Endothelial cell (in vitro differentiated cells): ENCODE results near the gene TNFAIP2. TPM values are rescaled to one million over a fixed set of nuclear protein-coding genes. Genes with fewer than 3 reads are reported as not detected.
"Not testable (repeated sequence)": the region's sequence is repeated elsewhere in the genome, so short reads cannot be mapped to it uniquely, and the experiment has no call there.

Experiments
- DNase-seq: peaks from one replicate; pipeline ENCODE4 v3.0.0; 2021; ENCODE audit warnings: low spot score
- H3K27ac Mint-ChIP-seq: one replicate; pipeline ENCODE4 v1.8.0; 2021; ENCODE audit warnings: mixed read lengths, inconsistent platforms; ENCODE audit not compliant: unreplicated experiment
- H3K27me3 Mint-ChIP-seq: one replicate; pipeline ENCODE4 v1.8.0; 2021; ENCODE audit warnings: mild to moderate bottlenecking, moderate library complexity, mixed read lengths, inconsistent platforms; ENCODE audit not compliant: unreplicated experiment
- H3K36me3 Mint-ChIP-seq: one replicate; pipeline ENCODE4 v1.8.0; 2021; ENCODE audit warnings: mild to moderate bottlenecking, low read depth, mixed read lengths, inconsistent platforms; ENCODE audit not compliant: unreplicated experiment
- H3K4me1 Mint-ChIP-seq: one replicate; pipeline ENCODE4 v1.8.0; 2021; ENCODE audit warnings: mild to moderate bottlenecking, mixed read lengths, inconsistent platforms; ENCODE audit not compliant: unreplicated experiment
- H3K4me3 Mint-ChIP-seq: one replicate; pipeline ENCODE4 v1.8.0; 2021; ENCODE audit warnings: mild to moderate bottlenecking, mixed read lengths, inconsistent platforms; ENCODE audit not compliant: unreplicated experiment
- H3K9me3 Mint-ChIP-seq: one replicate; pipeline ENCODE4 v1.8.0; 2021; ENCODE audit warnings: mixed read lengths, inconsistent platforms; ENCODE audit not compliant: unreplicated experiment
- total RNA-seq: library from RNA; stranded (reverse); fragmentation: NEBNext Ultra II Directional; extraction: Animal tissue kit (Norgen Biotek cat#: 25700); gene quantifications from one replicate; pipeline ENCODE4 v1.2.1, GENCODE V29; 2021; ENCODE audit not compliant: unreplicated experiment
- TF ChIP-seq, protein P1 (sequence below): fragments of 200-600 bp; sonication (generic); IDR thresholded peaks from one replicate; pipeline ENCODE4 v1.5.0; 2021; ENCODE audit warnings: antibody characterized with exemption; ENCODE audit not compliant: unreplicated experiment

The TNFAIP2 gene
- total RNA-seq, 1 donor from 2014 or later: 163 TPM

DNA sequence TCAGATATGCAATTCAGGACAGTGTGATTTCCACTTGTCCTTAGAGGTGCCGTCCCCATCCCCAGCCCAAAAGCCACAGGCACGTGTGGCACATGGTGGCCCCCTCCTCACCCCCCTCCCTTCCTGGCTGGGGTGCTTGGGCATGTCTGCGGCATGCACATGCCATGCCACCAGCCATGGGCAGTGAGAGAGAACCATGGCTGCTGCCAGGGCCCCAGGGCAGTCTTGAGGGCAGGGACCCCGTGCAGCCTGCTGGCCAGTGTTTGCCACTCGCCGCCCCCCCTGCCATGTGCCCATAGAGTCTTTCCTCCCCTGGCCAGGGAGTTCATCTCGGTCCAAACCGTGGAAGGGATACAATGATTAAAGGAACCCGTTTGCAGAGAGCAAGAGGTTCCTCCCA, 41.5 kb downstream of the TNFAIP2 start:
- no peak overlapping the region for H3K27ac Mint-ChIP-seq
- no peak for DNase-seq
- no peak overlapping the region for H3K4me3 Mint-ChIP-seq
- peaks cover 2% of the 10 kb centered on the region for H3K27me3 Mint-ChIP-seq
- H3K36me3 Mint-ChIP-seq: peaks cover 8% of the 10 kb centered on the region
- H3K9me3 Mint-ChIP-seq: peaks cover 4% of the 10 kb centered on the region
- H3K4me1 Mint-ChIP-seq: no peaks in the 10 kb centered on the region
- TF ChIP-seq, protein P1, sequence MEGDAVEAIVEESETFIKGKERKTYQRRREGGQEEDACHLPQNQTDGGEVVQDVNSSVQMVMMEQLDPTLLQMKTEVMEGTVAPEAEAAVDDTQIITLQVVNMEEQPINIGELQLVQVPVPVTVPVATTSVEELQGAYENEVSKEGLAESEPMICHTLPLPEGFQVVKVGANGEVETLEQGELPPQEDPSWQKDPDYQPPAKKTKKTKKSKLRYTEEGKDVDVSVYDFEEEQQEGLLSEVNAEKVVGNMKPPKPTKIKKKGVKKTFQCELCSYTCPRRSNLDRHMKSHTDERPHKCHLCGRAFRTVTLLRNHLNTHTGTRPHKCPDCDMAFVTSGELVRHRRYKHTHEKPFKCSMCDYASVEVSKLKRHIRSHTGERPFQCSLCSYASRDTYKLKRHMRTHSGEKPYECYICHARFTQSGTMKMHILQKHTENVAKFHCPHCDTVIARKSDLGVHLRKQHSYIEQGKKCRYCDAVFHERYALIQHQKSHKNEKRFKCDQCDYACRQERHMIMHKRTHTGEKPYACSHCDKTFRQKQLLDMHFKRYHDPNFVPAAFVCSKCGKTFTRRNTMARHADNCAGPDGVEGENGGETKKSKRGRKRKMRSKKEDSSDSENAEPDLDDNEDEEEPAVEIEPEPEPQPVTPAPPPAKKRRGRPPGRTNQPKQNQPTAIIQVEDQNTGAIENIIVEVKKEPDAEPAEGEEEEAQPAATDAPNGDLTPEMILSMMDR: no peak

DNA sequence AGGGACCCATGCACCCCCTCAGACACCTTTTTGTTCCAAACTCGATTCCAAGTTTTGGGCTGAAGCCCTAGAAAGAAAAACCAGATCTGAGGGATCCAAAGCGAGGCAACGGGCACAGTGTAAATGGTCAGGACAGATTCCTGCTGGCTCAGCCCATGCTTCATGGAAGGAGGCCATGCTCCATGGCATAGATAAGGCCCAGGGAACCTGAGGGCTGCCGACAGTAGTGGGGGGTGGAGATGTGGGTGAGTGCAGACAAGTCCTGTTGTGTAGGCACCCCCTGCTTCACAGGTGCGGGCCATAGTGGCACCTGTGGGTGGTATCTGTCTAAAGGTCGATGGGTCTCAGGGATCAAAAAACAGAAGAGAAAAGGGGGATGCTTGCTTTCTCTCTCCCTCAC, 42.1 kb downstream of the TNFAIP2 start:
- H3K27ac Mint-ChIP-seq: no peak overlapping the region
- no peak overlapping the region for H3K4me3 Mint-ChIP-seq
- H3K27me3 Mint-ChIP-seq: peaks cover 2% of the 10 kb centered on the region
- peaks cover 11% of the 10 kb centered on the region for H3K36me3 Mint-ChIP-seq
- TF ChIP-seq, protein P1: no peak
- no peak for DNase-seq
- peaks cover 8% of the 10 kb centered on the region for H3K9me3 Mint-ChIP-seq
- H3K4me1 Mint-ChIP-seq: no peaks in the 10 kb centered on the region

DNA sequence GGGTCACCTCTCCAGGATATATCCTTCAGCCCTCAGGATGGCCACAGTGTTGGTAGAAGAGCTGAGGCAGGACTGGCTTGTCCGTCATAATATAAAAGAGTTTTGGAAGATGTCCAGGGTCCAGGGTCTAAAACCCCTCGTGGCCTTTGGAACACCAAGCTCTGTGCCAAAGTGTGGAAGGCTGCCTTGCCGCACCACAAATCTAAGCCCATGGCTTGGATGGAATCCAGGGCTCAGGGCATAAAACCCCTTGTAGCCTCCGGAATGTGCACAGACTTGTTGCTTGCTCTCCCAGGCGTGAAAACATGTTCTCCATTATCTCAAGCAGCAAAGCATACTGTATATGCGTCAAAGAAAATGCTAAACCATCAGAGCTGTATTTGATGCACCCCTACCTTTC, 46.7 kb downstream of the TNFAIP2 start:
- no peak for DNase-seq
- H3K4me3 Mint-ChIP-seq: peak overlapping the region; percentile 11

DNA sequence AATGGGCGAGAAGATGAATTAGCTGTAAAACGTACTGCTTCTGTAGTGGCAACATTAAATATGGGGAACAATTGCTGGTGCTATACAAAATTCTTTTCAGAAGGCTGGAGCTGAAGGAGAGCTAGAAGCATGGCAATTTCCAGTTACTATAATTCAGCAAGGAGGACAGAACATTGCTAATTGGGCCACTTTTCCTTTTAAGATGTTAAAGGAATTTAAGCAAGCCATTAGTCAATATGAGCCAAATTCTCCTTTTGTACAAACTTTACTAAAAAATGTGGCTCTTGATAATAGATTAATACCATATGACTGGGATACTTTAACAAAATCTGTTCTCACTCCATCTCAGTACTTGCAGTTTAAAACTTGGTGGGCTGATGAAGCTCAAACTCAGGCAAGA, 47.9 kb downstream of the TNFAIP2 start:
- H3K4me3 Mint-ChIP-seq, H3K27ac Mint-ChIP-seq, H3K4me1 Mint-ChIP-seq, DNase-seq, H3K27me3 Mint-ChIP-seq: not testable (repeated sequence)
- peaks cover 20% of the 10 kb centered on the region for H3K36me3 Mint-ChIP-seq
- peaks cover 29% of the 10 kb centered on the region for H3K9me3 Mint-ChIP-seq

More for the DNA sequence above, 46.7 kb downstream of the TNFAIP2 start:
- Mint-ChIP-seq H3K4me1 (no peaks in the 10 kb centered on the region), H3K27ac (no peak overlapping the region), H3K36me3 (peaks cover 21% of the 10 kb centered on the region), H3K27me3 (no peaks in the 10 kb centered on the region), H3K9me3 (peaks cover 25% of the 10 kb centered on the region)
- TF ChIP-seq, protein P1: no peak

GRCh38 chr14:103172921-103173320, 49.7 kb downstream of the TNFAIP2 start:
- Mint-ChIP-seq H3K4me3 (no peak overlapping the region), H3K27ac (no peak overlapping the region), H3K4me1 (no peaks in the 10 kb centered on the region), H3K36me3 (peaks cover 17% of the 10 kb centered on the region), H3K9me3 (peaks cover 25% of the 10 kb centered on the region), H3K27me3 (no peaks in the 10 kb centered on the region)
- TF ChIP-seq, protein P1: no peak
- DNase-seq: no peak

DNA sequence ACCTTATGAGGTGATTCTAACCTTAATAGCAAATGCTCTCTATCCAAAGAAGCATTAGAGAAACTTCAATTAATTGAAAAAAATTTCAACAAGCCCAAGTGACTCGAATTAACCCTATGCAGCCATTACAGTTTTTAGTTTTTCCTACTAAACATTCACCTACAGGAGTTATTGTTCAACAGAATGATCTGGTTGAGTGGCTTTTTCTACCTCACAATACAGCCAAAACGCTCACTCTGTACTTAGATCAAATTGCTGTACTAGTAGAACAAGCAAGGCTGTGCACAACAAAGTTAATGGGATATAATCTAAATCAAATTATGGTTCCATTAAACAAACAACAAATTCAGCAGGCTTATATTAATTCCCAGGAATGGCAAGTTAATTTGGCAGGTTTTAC, 50.6 kb downstream of the TNFAIP2 start:
- DNase-seq, H3K27me3 Mint-ChIP-seq, H3K4me1 Mint-ChIP-seq, H3K27ac Mint-ChIP-seq, H3K4me3 Mint-ChIP-seq: not testable (repeated sequence)
- H3K9me3 Mint-ChIP-seq: peaks cover 25% of the 10 kb centered on the region
- H3K36me3 Mint-ChIP-seq: peaks cover 17% of the 10 kb centered on the region

DNA sequence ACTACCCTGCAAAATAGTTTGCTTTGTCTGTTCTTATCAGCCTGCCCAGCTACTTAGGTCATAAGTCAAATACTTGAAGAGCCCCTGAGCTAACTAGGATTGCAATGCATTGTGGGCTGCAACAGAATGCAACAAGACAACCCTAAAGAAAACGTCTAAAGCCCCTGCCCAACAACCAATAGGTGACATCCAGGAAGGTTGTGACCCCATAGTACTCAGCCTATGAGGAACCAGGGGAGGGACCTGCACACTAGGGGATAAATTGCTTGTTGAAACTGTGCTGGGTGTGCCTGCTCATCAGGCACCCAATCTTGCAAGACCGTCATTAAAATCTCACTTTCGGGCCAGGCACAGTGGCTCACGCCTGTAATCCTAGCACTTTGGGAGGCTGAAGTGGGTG, 52.9 kb downstream of the TNFAIP2 start:
- H3K36me3 Mint-ChIP-seq, H3K27me3 Mint-ChIP-seq, H3K4me1 Mint-ChIP-seq, H3K27ac Mint-ChIP-seq, H3K4me3 Mint-ChIP-seq, DNase-seq: not testable (repeated sequence)
- peaks cover 12% of the 10 kb centered on the region for H3K9me3 Mint-ChIP-seq
